ENCODE measurements around the gene TNFRSF8. TPM values are rescaled to one million over a fixed set of nuclear protein-coding genes. Genes with fewer than 3 reads are reported as not detected.
A peak's percentile ranks its signal among the peaks of the same experiment; 100 is the strongest.

Gene TNFRSF8
- total RNA-seq, 1 donor from 2014 or later, result not detected

DNA sequence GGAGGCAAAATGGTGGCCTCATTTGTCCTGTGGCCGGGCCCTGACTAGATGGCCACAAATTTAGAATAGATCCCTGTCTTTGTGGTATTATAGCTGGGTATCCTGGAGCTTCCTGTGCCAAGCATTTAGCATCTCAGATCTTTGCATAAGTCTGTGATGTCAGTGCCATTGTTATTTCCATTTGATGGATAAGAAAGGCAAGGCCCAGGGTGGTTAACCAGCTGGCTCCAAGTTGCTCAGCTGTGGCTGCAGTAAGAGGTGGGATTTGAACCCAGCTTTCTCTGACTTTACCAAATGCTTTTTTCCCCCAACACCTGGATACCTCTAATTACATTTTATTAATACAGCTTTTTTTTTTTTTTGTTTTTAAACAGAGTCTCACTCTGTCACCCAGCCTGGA lies 11.7 kb upstream of the TNFRSF8 start:
- TF ChIP-seq, protein P1, sequence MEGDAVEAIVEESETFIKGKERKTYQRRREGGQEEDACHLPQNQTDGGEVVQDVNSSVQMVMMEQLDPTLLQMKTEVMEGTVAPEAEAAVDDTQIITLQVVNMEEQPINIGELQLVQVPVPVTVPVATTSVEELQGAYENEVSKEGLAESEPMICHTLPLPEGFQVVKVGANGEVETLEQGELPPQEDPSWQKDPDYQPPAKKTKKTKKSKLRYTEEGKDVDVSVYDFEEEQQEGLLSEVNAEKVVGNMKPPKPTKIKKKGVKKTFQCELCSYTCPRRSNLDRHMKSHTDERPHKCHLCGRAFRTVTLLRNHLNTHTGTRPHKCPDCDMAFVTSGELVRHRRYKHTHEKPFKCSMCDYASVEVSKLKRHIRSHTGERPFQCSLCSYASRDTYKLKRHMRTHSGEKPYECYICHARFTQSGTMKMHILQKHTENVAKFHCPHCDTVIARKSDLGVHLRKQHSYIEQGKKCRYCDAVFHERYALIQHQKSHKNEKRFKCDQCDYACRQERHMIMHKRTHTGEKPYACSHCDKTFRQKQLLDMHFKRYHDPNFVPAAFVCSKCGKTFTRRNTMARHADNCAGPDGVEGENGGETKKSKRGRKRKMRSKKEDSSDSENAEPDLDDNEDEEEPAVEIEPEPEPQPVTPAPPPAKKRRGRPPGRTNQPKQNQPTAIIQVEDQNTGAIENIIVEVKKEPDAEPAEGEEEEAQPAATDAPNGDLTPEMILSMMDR (conservative IDR thresholded peaks at IDR 0.05), result no peak
- Mint-ChIP-seq H3K9me3 (no peaks in the 10 kb centered on the region), H3K4me1 (peaks cover 21% of the 10 kb centered on the region), H3K4me3 (no peak overlapping the region), H3K36me3 (ENCODE audit: low read depth) (no peaks in the 10 kb centered on the region), H3K27ac (ENCODE audit: unreplicated experiment) (no peak overlapping the region), H3K27me3 (ENCODE audit: low read depth) (no peaks in the 10 kb centered on the region)
- DNase-seq (ENCODE audit: low read depth, low spot score), result no peak

DNA sequence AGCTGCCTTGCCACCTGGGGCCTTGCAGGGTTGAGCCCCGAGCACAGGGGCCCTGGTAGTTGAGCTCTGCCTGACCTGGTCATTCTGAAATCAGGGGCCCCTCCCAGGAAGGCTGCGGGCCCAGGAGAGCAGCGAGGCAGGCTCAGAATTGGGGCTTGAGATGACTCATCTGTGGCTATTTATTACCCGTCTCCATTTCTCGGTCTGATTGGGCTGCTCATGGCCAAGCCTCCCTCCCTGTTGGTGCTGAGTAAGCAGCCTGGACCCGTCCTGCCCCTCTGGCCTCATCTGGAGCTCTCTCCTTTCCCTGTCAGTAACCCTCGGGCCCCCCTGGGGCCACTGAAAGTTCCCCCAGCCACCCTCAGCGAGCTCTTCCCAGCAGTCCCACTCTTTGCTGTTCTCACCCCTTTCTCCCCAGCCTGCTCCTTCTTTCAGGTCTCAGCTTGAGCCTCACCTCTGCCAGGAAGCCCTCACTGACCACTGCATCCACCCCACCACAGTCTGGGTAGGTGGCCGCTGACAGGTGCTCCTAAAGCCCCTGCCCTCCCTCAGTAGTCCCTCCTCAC lies 11.0 kb upstream of the TNFRSF8 start:
- Mint-ChIP-seq H3K4me1 (peaks cover 21% of the 10 kb centered on the region), H3K27me3 (ENCODE audit: low read depth) (no peaks in the 10 kb centered on the region), H3K4me3 (no peak overlapping the region), H3K36me3 (ENCODE audit: low read depth) (no peaks in the 10 kb centered on the region), H3K9me3 (no peaks in the 10 kb centered on the region), H3K27ac (ENCODE audit: unreplicated experiment) (no peak overlapping the region)
- DNase-seq (ENCODE audit: low read depth, low spot score), result no peak
- TF ChIP-seq, protein P1 (conservative IDR thresholded peaks at IDR 0.05), result no peak

DNA sequence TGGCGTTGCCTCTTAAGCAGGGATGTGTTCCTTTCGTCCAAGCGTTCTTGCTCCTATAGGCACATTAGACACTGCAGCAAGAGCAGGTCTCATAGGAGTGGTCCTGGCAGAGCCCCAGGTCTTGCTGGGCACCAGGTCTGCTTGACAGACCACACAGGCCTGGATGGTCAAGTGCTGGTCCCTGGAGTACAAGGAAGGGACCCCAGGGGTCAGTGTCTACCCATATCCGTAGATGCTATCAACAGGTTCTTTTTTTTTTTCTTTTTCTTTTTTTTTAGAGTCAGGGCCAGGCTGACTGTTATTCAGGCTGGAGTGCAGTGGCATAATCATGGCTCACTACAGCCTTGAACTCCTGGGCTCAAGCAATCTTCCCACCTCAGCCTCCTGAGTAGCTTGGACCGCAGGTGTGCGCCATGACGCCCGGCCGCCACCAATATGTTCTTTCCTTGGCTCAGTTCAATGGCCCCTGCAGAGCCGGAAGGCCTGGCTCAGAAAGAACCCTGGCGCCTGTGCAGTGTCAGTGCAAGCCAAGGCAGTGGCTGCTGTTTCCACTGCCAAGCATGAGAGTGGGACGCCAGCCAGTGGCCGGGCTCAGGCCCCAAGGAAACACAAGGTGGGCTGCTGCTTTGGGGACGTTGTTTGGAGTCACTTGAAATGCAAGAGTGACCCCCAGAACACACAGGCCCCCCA lies 10.0 kb upstream of the TNFRSF8 start:
- Mint-ChIP-seq H3K27me3 (ENCODE audit: low read depth) (peaks cover 3% of the 10 kb centered on the region), H3K4me1 (peaks cover 21% of the 10 kb centered on the region), H3K36me3 (ENCODE audit: low read depth) (no peaks in the 10 kb centered on the region), H3K4me3 (no peak overlapping the region), H3K9me3 (no peaks in the 10 kb centered on the region), H3K27ac (ENCODE audit: unreplicated experiment) (peak overlapping the region; percentile 81)
- DNase-seq (ENCODE audit: low read depth, low spot score), result no peak
- TF ChIP-seq, protein P1 (conservative IDR thresholded peaks at IDR 0.05), result no peak

DNA sequence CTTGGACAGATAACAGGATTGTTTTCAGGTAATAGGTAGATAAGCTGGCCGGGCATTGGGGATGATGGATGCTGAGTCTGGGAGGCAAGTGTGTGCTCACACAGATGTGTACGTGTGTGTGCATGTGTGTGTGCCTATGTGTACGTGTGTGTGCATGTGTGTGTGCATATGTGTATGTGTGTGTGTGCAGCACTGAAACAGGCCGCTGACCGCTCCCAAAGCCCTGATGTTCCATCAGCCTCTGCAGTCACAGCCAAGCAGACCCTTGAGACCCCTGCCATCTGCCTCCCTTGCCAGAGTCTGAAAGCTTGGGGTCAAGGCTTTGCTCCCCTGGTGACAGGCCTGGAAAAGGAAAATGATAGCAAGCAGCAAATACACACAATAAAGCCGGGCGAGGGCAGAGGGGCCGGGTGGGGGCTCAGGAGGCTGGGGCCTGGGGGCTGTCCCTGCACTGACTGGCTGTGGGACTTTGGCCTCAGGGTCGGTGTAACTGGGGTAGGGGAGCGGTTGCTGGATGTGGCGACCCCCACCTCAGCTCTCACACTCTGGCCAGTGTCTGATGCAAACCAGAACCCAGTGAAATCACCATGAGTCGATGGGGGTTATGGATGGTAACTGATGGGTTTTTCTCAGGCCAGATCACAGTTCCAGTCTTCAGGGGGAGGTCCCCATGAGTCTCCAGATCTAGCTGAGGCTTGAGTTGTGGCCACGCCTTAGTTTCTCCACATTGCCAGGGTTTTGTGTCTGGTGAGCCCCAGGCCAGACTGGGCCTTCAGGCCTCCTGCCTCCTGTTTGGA lies 9.2 kb upstream of the TNFRSF8 start:
- H3K36me3 Mint-ChIP-seq (ENCODE audit: low read depth), result no peaks in the 10 kb centered on the region
- H3K9me3 Mint-ChIP-seq, result no peaks in the 10 kb centered on the region
- H3K4me3 Mint-ChIP-seq, result no peak overlapping the region
- no peak for DNase-seq (ENCODE audit: low read depth, low spot score)
- TF ChIP-seq, protein P1 (conservative IDR thresholded peaks at IDR 0.05), result no peak
- peak overlapping the region; percentile 37 for H3K27ac Mint-ChIP-seq (ENCODE audit: unreplicated experiment)
- peaks cover 6% of the 10 kb centered on the region for H3K27me3 Mint-ChIP-seq (ENCODE audit: low read depth)
- peaks cover 21% of the 10 kb centered on the region for H3K4me1 Mint-ChIP-seq

DNA sequence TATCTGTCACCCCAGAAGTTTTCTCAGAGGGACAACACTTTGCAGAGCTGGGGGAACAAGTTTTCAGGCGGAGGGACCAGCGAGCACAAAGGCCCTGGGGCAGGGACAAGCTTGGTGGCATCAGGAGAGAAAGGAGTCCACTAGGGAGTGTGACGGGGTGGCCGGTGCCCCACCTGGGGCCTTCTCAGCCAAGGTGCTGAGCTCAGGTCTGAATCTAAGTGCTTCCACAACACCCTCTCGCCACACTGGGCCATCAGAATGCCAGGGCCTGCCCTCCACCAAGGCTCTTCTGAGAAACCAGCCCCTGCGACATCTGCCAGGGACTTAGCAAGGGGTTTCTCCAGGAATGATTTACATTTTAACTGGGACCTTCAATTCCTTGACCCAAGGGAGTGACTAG lies 7.8 kb upstream of the TNFRSF8 start:
- Mint-ChIP-seq H3K4me3 (no peak overlapping the region), H3K4me1 (peaks cover 21% of the 10 kb centered on the region), H3K9me3 (no peaks in the 10 kb centered on the region), H3K27me3 (ENCODE audit: low read depth) (peaks cover 16% of the 10 kb centered on the region), H3K36me3 (ENCODE audit: low read depth) (peaks cover 3% of the 10 kb centered on the region), H3K27ac (ENCODE audit: unreplicated experiment) (no peak overlapping the region)
- DNase-seq (ENCODE audit: low read depth, low spot score), result no peak
- TF ChIP-seq, protein P1 (conservative IDR thresholded peaks at IDR 0.05), result no peak
